Vagina (tissue), 2 donors: ENCODE results near the gene ASAP3. TPM values are rescaled to one million over a fixed set of nuclear protein-coding genes. Genes with fewer than 3 reads are reported as not detected.

Experiments
- DNase-seq, 2 donors: peaks; one replicate each; pipeline ENCODE4 v3.0.0-alpha.2; 2017; ENCODE audit errors: extremely low spot score in 2 of 2
- H3K27ac ChIP-seq: fragments of 200-600 bp; sonication (generic); one replicate; pipeline ENCODE4 v1.5.1; 2019
- H3K27me3 ChIP-seq: fragments of 200-600 bp; sonication (generic); one replicate; pipeline ENCODE4 v1.5.1; 2019
- H3K36me3 ChIP-seq, 2 donors: fragments of 200-600 bp; sonication (generic); one replicate each; pipeline ENCODE4 v1.5.1; 2017 to 2019
- H3K4me1 ChIP-seq: fragments of 200-600 bp; sonication (generic); one replicate; pipeline ENCODE4 v1.5.1; 2019
- H3K4me3 ChIP-seq, 2 donors: fragments of 200-600 bp; sonication (generic); 1 replicate in 1 of 2; 2 replicates in 1 of 2; pipeline ENCODE4 v1.5.1; 2016 to 2019
- H3K9me3 ChIP-seq: fragments of 200-600 bp; sonication (generic); one replicate; pipeline ENCODE4 v1.5.1; 2019
- CTCF ChIP-seq, 3 experiments: fragments of 450-650 bp in 2 of 3; fragments of 200-600 bp in 1 of 3; sonication (generic) in 1 of 3; IDR thresholded peaks; one replicate each; pipeline ENCODE4 v1.5.1; 2017 to 2019; ENCODE audit warnings: antibody characterized with exemption in 3 of 3, mild to moderate bottlenecking in 2 of 3, moderate library complexity in 2 of 3
- POLR2A ChIP-seq, 2 donors: fragments of 450-650 bp; IDR thresholded peaks; one replicate each; pipeline ENCODE4 v1.6.1; 2017; ENCODE audit warnings: antibody characterized with exemption in 2 of 2, mild to moderate bottlenecking in 2 of 2, moderate library complexity in 2 of 2
- POLR2AphosphoS5 ChIP-seq, 2 donors: sonication (generic); formaldehyde crosslinking; IDR thresholded peaks; one replicate each; pipeline ENCODE4 v1.9.0; 2017; ENCODE audit warnings: antibody characterized with exemption in 2 of 2, mild to moderate bottlenecking in 2 of 2, low read depth in 1 of 2; ENCODE audit not compliant: insufficient read depth in 1 of 2
- intact Hi-C: fragments of 100-400 bp; cut with DNase I; formaldehyde crosslinking; loops from one replicate; pipeline ENCODE4 v1.15.1; 2023
- total RNA-seq: library from RNA; depleted of rRNA; stranded (reverse); fragments of >200 nt; gene quantifications from one replicate; pipeline ENCODE4 v1.2.3, GENCODE V29; 2016

Gene ASAP3
- total RNA-seq, 1 donor from 2014 or later, result 79.1 TPM

DNA sequence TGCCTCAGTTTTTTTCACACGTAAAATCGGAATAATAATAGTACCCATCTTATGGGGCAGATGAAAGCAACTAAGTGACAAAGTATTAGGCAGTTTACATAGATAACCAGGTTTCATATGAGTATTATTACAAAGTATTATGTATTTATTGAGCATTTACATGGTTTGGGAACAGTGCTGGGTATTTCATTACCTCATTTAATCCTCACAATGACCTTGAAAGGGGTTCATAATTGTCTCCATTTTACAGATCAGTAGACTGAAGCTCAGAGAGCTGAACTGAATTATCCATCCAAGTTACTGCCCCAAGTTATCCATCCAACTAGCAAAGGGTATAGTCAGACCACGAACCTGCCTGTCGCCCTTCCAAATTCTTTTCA lies 80.6 kb downstream of the ASAP3 start:
- no peak for DNase-seq
- Histone ChIP-seq H3K4me1 (peaks cover 31% of the 10 kb centered on the region), H3K9me3 (no peaks in the 10 kb centered on the region), H3K27ac (peak overlapping the region; percentile 66), H3K27me3 (no peaks in the 10 kb centered on the region), H3K36me3 (no peaks in the 10 kb centered on the region), H3K4me3 (peak overlapping the region in 1 of 2 donors; percentile 1)
- TF ChIP-seq POLR2A (IDR thresholded peaks at IDR 0.05) (no peak), CTCF (IDR thresholded peaks at IDR 0.05) (no peak), POLR2AphosphoS5 (IDR thresholded peaks at IDR 0.05; ENCODE audit: insufficient read depth in 1 of 2, low read depth in 1 of 2) (no peak)
- intact Hi-C loops, result no loop called here

- intact Hi-C loops, result no loop called here
- no peak for TF ChIP-seq POLR2A (IDR thresholded peaks at IDR 0.05)
- no peak for TF ChIP-seq POLR2AphosphoS5 (IDR thresholded peaks at IDR 0.05; ENCODE audit: insufficient read depth in 1 of 2, low read depth in 1 of 2)
- no peak for TF ChIP-seq CTCF (IDR thresholded peaks at IDR 0.05)
- Histone ChIP-seq H3K27me3 (no peaks in the 10 kb centered on the region), H3K36me3 (no peaks in the 10 kb centered on the region), H3K4me3 (no peak overlapping the region), H3K27ac (peak overlapping the region; percentile 66), H3K4me1 (peaks cover 31% of the 10 kb centered on the region), H3K9me3 (no peaks in the 10 kb centered on the region)
- no peak for DNase-seq
Measured at GRCh38 chr1:23403038-23403336, 81.0 kb downstream of the ASAP3 start.

- intact Hi-C loops, result no loop called here
- Histone ChIP-seq H3K27me3 (no peaks in the 10 kb centered on the region), H3K4me1 (peaks cover 31% of the 10 kb centered on the region), H3K9me3 (no peaks in the 10 kb centered on the region), H3K27ac (peak overlapping the region; percentile 66), H3K36me3 (no peaks in the 10 kb centered on the region), H3K4me3 (no peak overlapping the region)
- no peak for DNase-seq
- no peak for TF ChIP-seq POLR2AphosphoS5 (IDR thresholded peaks at IDR 0.05; ENCODE audit: insufficient read depth in 1 of 2, low read depth in 1 of 2)
- TF ChIP-seq CTCF (IDR thresholded peaks at IDR 0.05), result no peak
- TF ChIP-seq POLR2A (IDR thresholded peaks at IDR 0.05), result no peak
Measured at GRCh38 chr1:23402286-23403037, 81.5 kb downstream of the ASAP3 start.

GRCh38 chr1:23401313-23401712 lies 82.7 kb downstream of the ASAP3 start:
- TF ChIP-seq POLR2AphosphoS5 (IDR thresholded peaks at IDR 0.05; ENCODE audit: insufficient read depth in 1 of 2, low read depth in 1 of 2), result no peak
- TF ChIP-seq POLR2A (IDR thresholded peaks at IDR 0.05), result no peak
- no peak for TF ChIP-seq CTCF (IDR thresholded peaks at IDR 0.05)
- Histone ChIP-seq H3K4me3 (no peak overlapping the region), H3K36me3 (peaks cover 0 to 4% of the 10 kb centered on the region in 2 donors), H3K27ac (no peak overlapping the region), H3K27me3 (no peaks in the 10 kb centered on the region), H3K9me3 (no peaks in the 10 kb centered on the region), H3K4me1 (peaks cover 31% of the 10 kb centered on the region)
- no peak for DNase-seq
- intact Hi-C loops, result no loop called here

DNA sequence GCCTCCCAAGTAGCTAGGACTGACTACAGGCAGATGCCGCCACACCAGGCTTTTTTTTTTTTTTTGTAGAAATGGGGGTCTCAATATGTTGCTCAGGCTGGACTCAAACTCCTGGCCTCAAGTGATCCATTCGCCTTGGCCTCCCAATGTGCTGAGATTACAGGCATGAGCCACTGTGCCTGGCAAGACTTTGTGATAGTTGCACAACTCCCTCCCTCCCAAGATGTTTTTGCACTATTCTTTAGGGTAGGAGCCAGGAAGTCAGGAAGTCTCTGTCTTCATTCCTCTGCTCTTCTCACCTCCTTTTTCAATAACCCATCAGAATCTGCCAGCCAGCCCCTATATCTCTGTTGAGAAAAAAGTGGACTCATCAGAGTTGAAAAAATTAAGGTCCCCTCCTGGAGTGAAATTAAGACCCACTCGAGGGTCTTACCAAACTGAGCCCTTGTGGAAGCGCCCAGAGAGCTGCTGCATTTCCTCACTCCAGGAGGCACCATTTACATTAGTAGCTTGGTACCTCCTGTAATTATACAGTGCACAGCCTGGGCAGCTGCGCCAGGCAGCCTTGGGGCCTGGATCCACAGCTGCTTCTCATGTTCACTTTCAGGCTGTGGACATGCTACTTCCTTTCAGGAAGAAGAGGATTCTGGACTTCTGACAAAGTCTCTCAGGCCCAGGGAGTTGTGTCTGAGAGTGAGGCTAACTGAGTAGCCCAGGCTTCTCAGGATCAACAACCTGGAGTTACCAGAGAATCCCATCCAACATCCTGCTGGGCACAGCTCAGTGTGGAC lies 83.5 kb downstream of the ASAP3 start:
- Histone ChIP-seq H3K4me3 (no peak overlapping the region), H3K4me1 (peaks cover 37% of the 10 kb centered on the region), H3K9me3 (no peaks in the 10 kb centered on the region), H3K27me3 (no peaks in the 10 kb centered on the region), H3K36me3 (peaks cover 0 to 4% of the 10 kb centered on the region in 2 donors), H3K27ac (no peak overlapping the region)
- no peak for TF ChIP-seq POLR2AphosphoS5 (IDR thresholded peaks at IDR 0.05; ENCODE audit: insufficient read depth in 1 of 2, low read depth in 1 of 2)
- intact Hi-C loops, result no loop called here
- DNase-seq, result no peak
